GM12878 (cell line): ENCODE measurements around the gene ANKMY2.

Experiments used
- ATF3 ChIP-seq: IDR thresholded peaks from 2 replicates; pipeline ENCODE4 v1.6.1; 2011; ENCODE audit warnings: low read depth, mild to moderate bottlenecking, low read length, moderate library complexity, borderline replicate concordance; ENCODE audit errors: extremely low read depth
- BHLHE40 ChIP-seq, 2 experiments: fragments of 450-650 bp in 1 of 2; IDR thresholded peaks; 2 replicates each; pipeline ENCODE4 v1.6.1; 2011 to 2017; ENCODE audit warnings: low read depth in 2 of 2, borderline replicate concordance in 1 of 2, improper control_type of control experiment in 1 of 2, low read length in 1 of 2, mild to moderate bottlenecking in 1 of 2
- CTCF ChIP-seq, 3 experiments: IDR thresholded peaks in 2 of 3; conservative IDR thresholded peaks in 1 of 3; 2 replicates each; pipeline ENCODE4 v1.5.1; 2011; ENCODE audit warnings: low read depth in 3 of 3, low read length in 3 of 3, mild to moderate bottlenecking in 3 of 3, control low read depth in 2 of 3, moderate library complexity in 2 of 3, inconsistent platforms in 1 of 3, mixed read lengths in 1 of 3; ENCODE audit not compliant: control insufficient read depth in 2 of 3, insufficient read depth in 1 of 3; ENCODE audit errors: extremely low read depth in 1 of 3
- EP300 ChIP-seq, 2 experiments: fragments of 150-350 bp in 1 of 2; IDR thresholded peaks; 2 replicates each; pipeline ENCODE4 v1.6.1; 2011 to 2012; ENCODE audit warnings: low read depth in 2 of 2, low read length in 2 of 2, borderline replicate concordance in 1 of 2, improper control_type of control experiment in 1 of 2, inconsistent platforms in 1 of 2; ENCODE audit not compliant: control insufficient read depth in 1 of 2
- EZH2 ChIP-seq: IDR thresholded peaks from 2 replicates; pipeline ENCODE4 v1.6.1; 2012; ENCODE audit warnings: low read depth, mild to moderate bottlenecking, control low read depth, inconsistent platforms, low read length, borderline replicate concordance; ENCODE audit not compliant: control insufficient read depth
- JUNB ChIP-seq: IDR thresholded peaks from 2 replicates; pipeline ENCODE4 v1.6.1; 2016; ENCODE audit warnings: antibody characterized with exemption, mild to moderate bottlenecking
- MTA2 ChIP-seq: fragments of 450-650 bp; IDR thresholded peaks from 2 replicates; pipeline ENCODE4 v1.6.1; 2016; ENCODE audit warnings: low read depth, mild to moderate bottlenecking, moderate library complexity
- POLR2AphosphoS5 ChIP-seq: IDR thresholded peaks from 2 replicates; pipeline ENCODE4 v1.6.1; 2011; ENCODE audit warnings: mild to moderate bottlenecking, low read length, inconsistent platforms
- SMC3 ChIP-seq: IDR thresholded peaks from 2 replicates; pipeline ENCODE4 v1.6.1; 2011; ENCODE audit warnings: low read length, improper control_type of control experiment, borderline replicate concordance
- TARDBP ChIP-seq: IDR thresholded peaks from 2 replicates; pipeline ENCODE4 v1.6.1; 2016; ENCODE audit warnings: borderline replicate concordance
- USF2 ChIP-seq: IDR thresholded peaks from 2 replicates; pipeline ENCODE4 v1.6.1; 2011; ENCODE audit warnings: low read depth, low read length, improper control_type of control experiment, borderline replicate concordance
- YY1 ChIP-seq: IDR thresholded peaks from 2 replicates; pipeline ENCODE4 v1.6.1; 2011; ENCODE audit warnings: low read depth, mild to moderate bottlenecking, low read length

- TF ChIP-seq TARDBP: no peak
- no peak for TF ChIP-seq YY1
- no peak for TF ChIP-seq CTCF (IDR thresholded peaks at IDR 0.05 in 2 of 3, conservative IDR thresholded peaks at IDR 0.05 in 1 of 3; ENCODE audit: control insufficient read depth in 2 of 3, extremely low read depth in 1 of 3, insufficient read depth in 1 of 3, low read depth in 3 of 3, low read length in 3 of 3)
- no peak for TF ChIP-seq JUNB
- no peak for TF ChIP-seq ATF3
- no peak for TF ChIP-seq POLR2AphosphoS5
- TF ChIP-seq BHLHE40 (IDR thresholded peaks at IDR 0.05; ENCODE audit: borderline replicate concordance in 1 of 2, low read depth in 2 of 2, low read length in 1 of 2): no peak
- TF ChIP-seq MTA2: no peak
- no peak for TF ChIP-seq EZH2
- no peak for TF ChIP-seq SMC3
- no peak for TF ChIP-seq EP300 (IDR thresholded peaks at IDR 0.05; ENCODE audit: borderline replicate concordance in 1 of 2, control insufficient read depth in 1 of 2, low read depth in 2 of 2, low read length in 2 of 2)
- TF ChIP-seq USF2: no peak
Observed at GRCh38 chr7:16598015-16598414, 47.5 kb downstream of the ANKMY2 start.
